Endodermal cell (in vitro differentiated cells): ENCODE data around the gene SURF6. TPM values are rescaled to one million over a fixed set of nuclear protein-coding genes. Genes with fewer than 3 reads are reported as not detected.
A peak's percentile ranks its signal among the peaks of the same experiment; 100 is the strongest.

Experiments used
- DNase-seq: peaks from one replicate; pipeline ENCODE4 v3.0.0-alpha.2; 2017
- H3K27ac ChIP-seq: 2 replicates; pipeline ENCODE4 v1.5.1; 2013; ENCODE audit warnings: mild to moderate bottlenecking, low read depth, low read length, moderate library complexity
- H3K27me3 ChIP-seq: 2 replicates; pipeline ENCODE4 v1.6.1; 2013; ENCODE audit warnings: mild to moderate bottlenecking, low read length, moderate library complexity; ENCODE audit not compliant: insufficient read depth, control insufficient read depth, poor library complexity, severe bottlenecking
- H3K36me3 ChIP-seq: 2 replicates; pipeline ENCODE4 v1.7.0; 2013; ENCODE audit warnings: mild to moderate bottlenecking, low read length, moderate library complexity; ENCODE audit not compliant: control insufficient read depth, insufficient read depth
- H3K4me1 ChIP-seq: one replicate; pipeline ENCODE4 v1.7.0; 2013; ENCODE audit warnings: low read length; ENCODE audit not compliant: control insufficient read depth, insufficient read depth
- H3K4me3 ChIP-seq: 2 replicates; pipeline ENCODE4 v1.5.1; 2013; ENCODE audit warnings: mild to moderate bottlenecking, low read length, moderate library complexity
- H3K9ac ChIP-seq: 2 replicates; pipeline ENCODE4 v1.6.1; 2013; ENCODE audit warnings: mild to moderate bottlenecking, low read length, moderate library complexity; ENCODE audit not compliant: poor library complexity, severe bottlenecking; ENCODE audit errors: extremely low read depth
- H3K9me3 ChIP-seq: 2 replicates; pipeline ENCODE4 v1.6.1; 2013; ENCODE audit warnings: mild to moderate bottlenecking, low read length, moderate library complexity; ENCODE audit not compliant: control insufficient read depth
- H3K27ac Mint-ChIP-seq: 2 replicates; pipeline ENCODE4 v1.8.0; 2020; ENCODE audit warnings: mixed read lengths
- H3K27me3 Mint-ChIP-seq: 2 replicates; pipeline ENCODE4 v1.8.0; 2021; ENCODE audit warnings: mild to moderate bottlenecking, mixed read lengths; ENCODE audit not compliant: insufficient read depth
- H3K36me3 Mint-ChIP-seq: 2 replicates; pipeline ENCODE4 v1.8.0; 2020; ENCODE audit warnings: low read depth, mixed read lengths
- H3K4me1 Mint-ChIP-seq: 2 replicates; pipeline ENCODE4 v1.8.0; 2020; ENCODE audit warnings: mixed read lengths
- H3K4me3 Mint-ChIP-seq: 2 replicates; pipeline ENCODE4 v1.8.0; 2020; ENCODE audit warnings: mild to moderate bottlenecking, moderate library complexity, mixed read lengths
- H3K9me3 Mint-ChIP-seq: 2 replicates; pipeline ENCODE4 v1.8.0; 2020; ENCODE audit warnings: mild to moderate bottlenecking, mixed read lengths
- WGBS, 2 experiments: methylation state at CpG; one replicate each; pipeline versions ENCODE4 v1.1.5 to v1.1.7; 2013; ENCODE audit warnings: missing lambda C conversion rate in 2 of 2, mixed read lengths in 1 of 2; ENCODE audit not compliant: insufficient coverage in 1 of 2, insufficient read length in 1 of 2; 5-methylcytosine and 5-hydroxymethylcytosine counted together
- total RNA-seq, 2 donors: library from RNA; stranded (reverse); fragmentation: NEBNext Ultra II Directional in 1 of 2; extraction: Animal tissue kit (Norgen Biotek cat#: 25700) in 1 of 2; gene quantifications; 2 replicates in 1 of 2; 3 replicates in 1 of 2; pipeline ENCODE4 v1.2.1, GENCODE V29; 2021
- TF ChIP-seq, protein P1 (sequence below): fragments of 200-600 bp; sonication (generic); conservative IDR thresholded peaks from 2 replicates; pipeline ENCODE4 v1.5.0; 2021; ENCODE audit warnings: antibody characterized with exemption, mild to moderate bottlenecking

The SURF6 gene
- total RNA-seq, 2 donors from 2014 or later: 22.9 to 27.5 TPM

DNA sequence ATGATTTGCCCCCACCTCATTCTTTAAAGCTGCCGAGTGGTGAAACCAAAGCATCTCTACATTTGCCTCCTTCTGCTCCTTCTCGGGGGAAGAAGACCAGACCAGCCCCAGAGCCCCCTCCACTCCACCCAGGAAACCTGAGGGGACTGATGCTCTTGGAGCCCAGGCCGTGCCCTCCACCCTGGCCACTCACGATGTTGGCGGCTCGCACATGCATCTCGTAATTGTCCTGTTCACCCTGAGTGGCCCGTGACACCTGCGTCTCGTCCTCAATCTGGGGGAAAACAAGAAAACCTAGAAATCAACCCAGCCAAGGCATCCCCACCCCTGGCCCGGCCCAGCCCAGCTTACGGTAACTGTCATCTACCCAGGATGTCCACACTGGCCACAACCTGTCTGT is 9.0 kb upstream of the SURF6 start:
- Mint-ChIP-seq H3K4me3 (no peak overlapping the region), H3K27ac (no peak overlapping the region), H3K9me3 (no peaks in the 10 kb centered on the region), H3K4me1 (peaks cover 22% of the 10 kb centered on the region), H3K27me3 (no peaks in the 10 kb centered on the region), H3K36me3 (peaks cover 76% of the 10 kb centered on the region)
- H3K27me3 ChIP-seq: no peaks in the 10 kb centered on the region
- H3K9ac ChIP-seq: no peak overlapping the region
- TF ChIP-seq, protein P1, sequence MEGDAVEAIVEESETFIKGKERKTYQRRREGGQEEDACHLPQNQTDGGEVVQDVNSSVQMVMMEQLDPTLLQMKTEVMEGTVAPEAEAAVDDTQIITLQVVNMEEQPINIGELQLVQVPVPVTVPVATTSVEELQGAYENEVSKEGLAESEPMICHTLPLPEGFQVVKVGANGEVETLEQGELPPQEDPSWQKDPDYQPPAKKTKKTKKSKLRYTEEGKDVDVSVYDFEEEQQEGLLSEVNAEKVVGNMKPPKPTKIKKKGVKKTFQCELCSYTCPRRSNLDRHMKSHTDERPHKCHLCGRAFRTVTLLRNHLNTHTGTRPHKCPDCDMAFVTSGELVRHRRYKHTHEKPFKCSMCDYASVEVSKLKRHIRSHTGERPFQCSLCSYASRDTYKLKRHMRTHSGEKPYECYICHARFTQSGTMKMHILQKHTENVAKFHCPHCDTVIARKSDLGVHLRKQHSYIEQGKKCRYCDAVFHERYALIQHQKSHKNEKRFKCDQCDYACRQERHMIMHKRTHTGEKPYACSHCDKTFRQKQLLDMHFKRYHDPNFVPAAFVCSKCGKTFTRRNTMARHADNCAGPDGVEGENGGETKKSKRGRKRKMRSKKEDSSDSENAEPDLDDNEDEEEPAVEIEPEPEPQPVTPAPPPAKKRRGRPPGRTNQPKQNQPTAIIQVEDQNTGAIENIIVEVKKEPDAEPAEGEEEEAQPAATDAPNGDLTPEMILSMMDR: no peak
- no peak for DNase-seq
- no peaks in the 10 kb centered on the region for H3K4me1 ChIP-seq
- no peak overlapping the region for H3K4me3 ChIP-seq
- no peaks in the 10 kb centered on the region for H3K9me3 ChIP-seq
- H3K27ac ChIP-seq: no peak overlapping the region
- peaks cover 68% of the 10 kb centered on the region for H3K36me3 ChIP-seq
- WGBS, 2 experiments: 93 to 96% methylated on average over 8 to 12 of the region's 12 CpGs

DNA sequence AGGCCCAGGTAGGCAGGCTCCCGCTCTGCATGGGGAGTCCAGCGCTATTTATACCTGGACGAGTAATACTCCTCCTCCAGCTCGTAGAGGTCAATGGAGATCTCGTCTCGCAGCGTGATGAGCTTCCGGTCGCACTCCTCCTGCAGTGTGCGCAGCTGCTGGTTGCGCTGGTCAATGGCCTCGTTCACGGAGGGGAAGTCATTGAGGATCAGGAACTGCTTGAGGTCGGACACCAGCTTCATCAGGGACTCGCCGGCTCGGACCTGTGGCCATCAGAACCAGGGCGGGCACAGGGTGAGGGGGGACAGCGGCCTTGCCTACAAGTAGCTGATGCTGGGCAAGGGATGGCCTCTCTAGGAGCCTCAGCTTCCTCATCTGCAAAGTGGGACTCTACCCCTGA is 8.1 kb upstream of the SURF6 start:
- 95 to 98% methylated on average over 14 to 19 of the region's 19 CpGs for WGBS, 2 experiments
- TF ChIP-seq, protein P1: no peak

DNA sequence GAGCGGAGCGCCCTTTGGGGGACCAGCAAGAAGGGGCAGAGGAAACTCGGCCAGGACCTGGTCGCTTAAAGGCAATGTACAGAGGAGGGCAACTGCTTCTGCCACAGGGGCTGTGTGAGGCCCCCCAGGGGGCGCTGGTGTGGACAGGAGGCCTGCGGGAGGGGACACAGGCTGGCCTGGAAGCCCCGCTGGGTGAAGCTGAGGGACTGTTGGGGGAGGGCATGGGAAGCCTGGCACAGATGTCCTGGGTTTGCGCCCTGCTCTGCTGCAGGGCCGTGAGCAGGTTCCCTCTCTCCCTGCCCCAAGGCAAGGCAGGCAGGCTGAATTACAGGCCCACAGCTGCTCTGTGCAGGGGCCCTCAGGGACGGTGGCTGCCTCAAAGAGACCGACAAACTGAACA is 6.6 kb upstream of the SURF6 start:
- TF ChIP-seq, protein P1: no peak
- no peak overlapping the region for H3K4me3 ChIP-seq
- H3K9me3 ChIP-seq: no peaks in the 10 kb centered on the region
- H3K27ac ChIP-seq: no peak overlapping the region
- H3K27me3 Mint-ChIP-seq: no peaks in the 10 kb centered on the region
- H3K9me3 Mint-ChIP-seq: no peaks in the 10 kb centered on the region
- peaks cover 76% of the 10 kb centered on the region for H3K36me3 Mint-ChIP-seq
- H3K27me3 ChIP-seq: no peaks in the 10 kb centered on the region
- H3K4me1 Mint-ChIP-seq: peaks cover 8% of the 10 kb centered on the region
- H3K9ac ChIP-seq: no peak overlapping the region
- peaks cover 65% of the 10 kb centered on the region for H3K36me3 ChIP-seq
- no peaks in the 10 kb centered on the region for H3K4me1 ChIP-seq
- DNase-seq: peak; percentile 71
- no peak overlapping the region for H3K27ac Mint-ChIP-seq
- no peak overlapping the region for H3K4me3 Mint-ChIP-seq
- 81 to 91% methylated on average over 7 to 11 of the region's 11 CpGs for WGBS, 2 experiments

More for the DNA sequence above, 8.1 kb upstream of the SURF6 start:
- Mint-ChIP-seq H3K36me3 (peaks cover 76% of the 10 kb centered on the region), H3K27me3 (no peaks in the 10 kb centered on the region), H3K9me3 (no peaks in the 10 kb centered on the region), H3K4me1 (peaks cover 13% of the 10 kb centered on the region), H3K4me3 (no peak overlapping the region), H3K27ac (no peak overlapping the region)
- Histone ChIP-seq H3K36me3 (peaks cover 65% of the 10 kb centered on the region), H3K9me3 (no peaks in the 10 kb centered on the region), H3K4me1 (no peaks in the 10 kb centered on the region), H3K4me3 (no peak overlapping the region), H3K27ac (no peak overlapping the region), H3K27me3 (no peaks in the 10 kb centered on the region), H3K9ac (no peak overlapping the region)
- DNase-seq: no peak
